ENCODE results near the gene NADK. TPM values are rescaled to one million over a fixed set of nuclear protein-coding genes. Genes with fewer than 3 reads are reported as not detected.

Gene NADK
- total and polyA plus RNA-seq, 2 of the 13 experiments (the other 11 are each of a cell fraction or from before 2014, with no cell fraction given), result 56.6 to 60.1 TPM

- TF ChIP-seq PHF20 (CRISPR knock-in tag; IDR thresholded peaks at IDR 0.05), result no peak
- no peak for TF ChIP-seq NBN (conservative IDR thresholded peaks at IDR 0.05)
- TF ChIP-seq PAWR (CRISPR knock-in tag; IDR thresholded peaks at IDR 0.05; ENCODE audit: borderline replicate concordance), result no peak
- no peak for TF ChIP-seq ZFYVE20 (CRISPR knock-in tag; IDR thresholded peaks at IDR 0.05; ENCODE audit: borderline replicate concordance, low read depth)
- TF ChIP-seq SNRNP70 (IDR thresholded peaks at IDR 0.05; ENCODE audit: low read depth, low read length), result no peak
- no peak for TF ChIP-seq TRIM24 (CRISPR knock-in tag; IDR thresholded peaks at IDR 0.05)
- no peak for TF ChIP-seq AHR (CRISPR knock-in tag; IDR thresholded peaks at IDR 0.05)
- no peak for TF ChIP-seq ZMAT3 (CRISPR knock-in tag; conservative IDR thresholded peaks at IDR 0.05)
- TF ChIP-seq POLR2G (IDR thresholded peaks at IDR 0.05; ENCODE audit: low read depth, low read length), result no peak
- no peak for TF ChIP-seq ZNF563 (CRISPR knock-in tag; IDR thresholded peaks at IDR 0.05)
- TF ChIP-seq ZNF816 (CRISPR knock-in tag; IDR thresholded peaks at IDR 0.05; ENCODE audit: borderline replicate concordance), result no peak
- no peak; the same call in 1 of the 2 replicates for TF ChIP-seq MYPOP (CRISPR knock-in tag; IDR thresholded peaks at IDR 0.05)
- no peak for TF ChIP-seq KLF6 (CRISPR knock-in tag; IDR thresholded peaks at IDR 0.05)
- no peak for TF ChIP-seq ZNF30 (CRISPR knock-in tag; IDR thresholded peaks at IDR 0.05)
- TF ChIP-seq AFF4 (CRISPR knock-in tag; IDR thresholded peaks at IDR 0.05), result no peak
- TF ChIP-seq ZNF576 (CRISPR knock-in tag; IDR thresholded peaks at IDR 0.05), result no peak
- no peak for TF ChIP-seq KLF9 (CRISPR knock-in tag; IDR thresholded peaks at IDR 0.05; ENCODE audit: low read depth)
- TF ChIP-seq TFDP2 (CRISPR knock-in tag; IDR thresholded peaks at IDR 0.05), result 0 out of 2 replicates have a peak, but pooled peaks have one; percentile 13
- no peak for TF ChIP-seq MLLT10 (CRISPR knock-in tag; IDR thresholded peaks at IDR 0.05)
- TF ChIP-seq ZNF564 (CRISPR knock-in tag; IDR thresholded peaks at IDR 0.05), result no peak
- TF ChIP-seq KDM6A (CRISPR knock-in tag; IDR thresholded peaks at IDR 0.05; ENCODE audit: low read depth), result peak; percentile 82
- no peak for TF ChIP-seq NR2C2 (CRISPR knock-in tag; IDR thresholded peaks at IDR 0.05; ENCODE audit: borderline replicate concordance)
- TF ChIP-seq ZNF639 (CRISPR knock-in tag; conservative IDR thresholded peaks at IDR 0.05), result no peak
Measured at GRCh38 chr1:1768249-1768992, 9.8 kb downstream of the NADK start (continued).

All from HepG2 (cell line).